NCI-H524 (cell line): Measurements from ENCODE around the gene SV2C.

Experiments
- DNase-seq, 2 experiments: peaks; one replicate each; lab custom pipeline; 2025; lab: John Stamatoyannopoulos, UW

The SV2C gene

DNA sequence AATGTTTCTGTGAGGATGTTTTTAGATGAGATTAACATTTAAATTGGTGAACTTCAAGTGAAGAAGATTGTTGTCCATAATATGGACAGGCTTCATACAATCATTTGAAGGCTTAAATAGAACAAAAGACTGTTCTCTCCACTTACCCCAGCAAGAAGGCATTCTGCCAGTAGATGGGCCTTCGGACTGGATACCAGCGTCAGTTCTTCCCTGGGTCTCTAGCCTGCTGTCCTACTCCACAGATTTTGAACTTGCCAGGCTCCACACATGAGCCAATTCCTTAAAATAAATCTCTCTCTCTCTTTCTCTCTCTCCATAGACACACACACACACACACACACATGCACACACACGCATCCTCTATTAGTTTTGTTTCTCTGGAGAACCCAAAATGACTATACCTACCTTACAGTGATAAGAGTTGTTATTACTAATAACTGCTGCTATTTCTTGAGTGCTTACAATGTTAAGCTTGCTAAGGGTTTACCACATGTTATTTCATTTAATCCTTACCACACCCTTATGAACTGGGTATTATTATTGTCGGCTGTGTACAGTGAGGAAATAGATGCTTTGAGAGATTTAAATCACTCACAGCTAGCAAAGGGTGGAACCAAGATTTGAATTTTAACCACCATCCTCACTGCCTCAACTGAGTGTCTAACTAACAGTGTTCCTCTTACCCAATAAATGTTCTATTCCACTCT, 300.1 kb downstream of the SV2C start:
- peak in 1 of 2 experiments; percentile 33 for DNase-seq

- DNase-seq = peak in 1 of 2 experiments; percentile 7
Observed at GRCh38 chr5:76384189-76384588, 301.0 kb downstream of the SV2C start.

GRCh38 chr5:76384705-76385104, 301.5 kb downstream of the SV2C start:
- peak in 1 of 2 experiments; percentile 11 for DNase-seq

GRCh38 chr5:76385540-76385939, 302.4 kb downstream of the SV2C start:
- DNase-seq = no peak

- no peak for DNase-seq
Observed at GRCh38 chr5:76386360-76386759, 303.2 kb downstream of the SV2C start.

- DNase-seq = no peak
Observed at GRCh38 chr5:76388236-76388635, 305.1 kb downstream of the SV2C start.

- peak; percentile 27 to 61 for DNase-seq
Observed at GRCh38 chr5:76388791-76389512, 305.8 kb downstream of the SV2C start.

DNA sequence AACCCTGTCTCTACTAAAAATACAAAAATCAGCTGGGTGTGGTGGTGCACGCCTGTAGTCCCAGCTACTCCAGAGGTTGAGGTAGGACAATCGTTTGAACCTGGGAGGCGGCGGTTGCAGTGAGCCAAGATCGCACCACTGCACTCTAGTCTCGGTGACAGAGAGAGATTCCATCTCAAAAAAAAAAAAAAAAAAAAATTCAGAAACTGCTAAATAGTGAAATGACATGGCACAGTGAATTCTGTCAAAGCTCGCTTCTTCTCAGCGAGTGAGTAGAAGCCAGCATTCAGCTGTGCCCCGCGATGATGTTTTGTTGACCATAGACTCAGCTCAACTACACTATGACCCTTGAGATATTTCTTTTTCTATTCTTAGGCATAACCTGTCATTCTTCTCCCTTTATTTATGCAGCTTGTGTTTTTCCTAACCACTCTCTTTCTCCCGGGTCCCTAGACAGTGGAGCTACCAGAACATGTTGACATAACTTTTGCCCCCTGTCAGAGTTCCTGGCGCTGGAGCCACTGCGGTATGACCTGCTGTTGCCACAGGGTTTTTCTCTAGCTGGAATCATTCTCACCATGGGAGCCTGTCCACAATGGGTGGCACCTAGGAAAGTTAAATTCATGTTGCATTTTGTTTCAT, 306.5 kb downstream of the SV2C start:
- no peak for DNase-seq

DNA sequence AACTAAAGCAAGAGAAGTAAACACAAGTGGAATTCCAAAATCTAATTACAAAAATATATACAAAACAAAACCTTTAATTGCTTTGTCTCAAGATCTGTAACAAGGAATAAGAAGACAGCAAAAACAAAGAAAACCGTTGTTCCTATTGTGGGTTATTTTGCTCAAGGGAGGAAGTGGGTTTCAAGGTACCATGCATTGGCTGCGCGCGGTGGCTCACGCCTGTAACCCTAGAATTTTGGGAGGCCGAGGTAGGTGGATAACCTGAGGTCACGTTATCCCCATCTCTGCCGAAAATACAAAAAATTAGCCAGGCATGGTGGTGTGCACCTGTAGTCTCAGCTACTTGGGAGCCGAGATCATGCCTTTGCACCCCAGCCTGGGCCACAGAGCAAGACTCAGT, 307.8 kb downstream of the SV2C start:
- DNase-seq = no peak

- DNase-seq = no peak
Observed at GRCh38 chr5:76393035-76393680, 310.0 kb downstream of the SV2C start.

- no peak for DNase-seq
Observed at GRCh38 chr5:76397200-76397599, 314.0 kb downstream of the SV2C start.

DNA sequence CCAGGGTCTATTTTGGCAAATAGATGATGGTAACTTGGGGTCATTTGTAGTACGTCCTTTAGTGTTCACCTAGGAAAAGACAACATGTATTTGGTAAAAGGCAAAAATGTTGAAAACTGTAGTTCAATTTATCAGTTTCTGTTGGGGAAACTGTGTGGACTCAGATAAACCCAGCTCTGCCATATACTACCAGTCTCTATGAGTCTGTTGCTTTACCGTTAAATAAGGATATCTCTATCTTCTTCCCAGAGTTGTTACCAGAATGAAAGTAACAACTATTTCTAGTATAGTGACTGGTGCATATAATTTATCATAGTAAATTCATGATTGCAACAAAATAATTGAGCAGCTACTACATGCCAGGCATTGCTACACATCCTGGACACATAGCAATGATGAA, 316.1 kb downstream of the SV2C start:
- no peak for DNase-seq

GRCh38 chr5:76400466-76400865, 317.3 kb downstream of the SV2C start:
- no peak for DNase-seq

DNA sequence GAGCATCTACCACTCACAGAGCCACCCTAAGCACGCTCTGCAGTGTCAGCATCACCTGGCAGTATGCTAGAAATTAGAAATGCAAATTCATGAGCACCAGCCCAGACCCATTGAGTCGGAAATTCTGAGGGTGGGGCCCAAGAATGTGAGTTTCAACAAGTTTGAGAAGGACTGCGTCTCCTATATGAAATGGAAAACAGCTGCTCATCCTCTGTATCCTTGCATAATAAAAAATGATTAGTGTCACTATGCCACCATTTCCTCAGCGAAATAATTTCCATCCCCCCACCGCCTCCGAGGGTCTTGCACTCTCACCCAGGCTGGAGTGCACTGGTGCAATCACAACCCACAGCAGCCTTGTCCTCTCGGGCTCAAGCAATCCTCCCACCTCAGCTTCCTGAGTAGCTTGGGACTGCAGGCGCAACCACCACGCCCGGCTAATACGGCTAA, 318.6 kb downstream of the SV2C start:
- DNase-seq = no peak

DNA sequence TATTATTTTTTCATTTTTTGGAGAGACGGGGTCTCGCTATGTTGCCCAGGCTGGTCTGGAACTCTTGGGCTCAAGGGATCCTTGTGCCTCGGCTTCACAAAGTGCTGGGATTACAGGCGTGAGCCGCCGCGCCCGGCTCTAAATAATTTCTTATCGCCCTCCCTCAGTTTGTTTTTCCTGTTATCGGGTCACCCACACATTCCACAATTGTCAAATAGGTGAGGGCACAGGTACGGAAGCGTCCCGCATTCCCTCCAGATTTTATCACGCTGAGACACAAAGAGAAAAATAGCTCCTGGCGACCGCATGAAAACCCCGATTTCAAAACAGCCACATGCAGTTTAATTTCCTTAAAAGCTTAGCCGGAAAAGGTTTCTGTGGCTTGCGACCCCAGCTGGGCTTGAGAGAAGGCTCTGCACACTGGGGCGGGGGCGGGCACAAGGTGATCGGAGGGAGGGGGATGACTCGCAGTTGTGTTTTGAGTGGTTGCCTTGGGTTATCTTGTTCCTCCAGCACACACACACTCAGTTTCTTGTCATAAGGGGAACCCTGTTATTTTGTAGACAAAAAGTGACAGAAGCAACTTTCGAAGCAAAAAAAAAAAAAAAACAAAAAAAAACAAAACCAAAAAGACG, 319.2 kb downstream of the SV2C start:
- DNase-seq = peak; percentile 15 to 31

GRCh38 chr5:76402886-76403765, 319.9 kb downstream of the SV2C start, which contains the start of gene IQGAP2:
TSS of gene IQGAP2 (plus strand) at chr5:76403285. CDS start at chr5:76403546, 261 bp downstream.
- DNase-seq = peak; percentile 35 to 67
